K562 (cell line): Measurements from ENCODE around the gene PRODH. TPM values are rescaled to one million over a fixed set of nuclear protein-coding genes. Genes with fewer than 3 reads are reported as not detected.

Experiments
- CBFB ChIP-seq: sonication (generic); formaldehyde crosslinking; IDR thresholded peaks from 2 replicates; pipeline ENCODE4 v1.4.0; 2020; ENCODE audit warnings: mild to moderate bottlenecking, missing genetic modification reagents
- E2F6 ChIP-seq, 2 experiments: IDR thresholded peaks; 2 replicates each; pipeline ENCODE4 v1.6.1; 2011; ENCODE audit warnings: borderline replicate concordance in 1 of 2, control low read depth in 1 of 2, low read depth in 1 of 2, low read length in 1 of 2, mild to moderate bottlenecking in 1 of 2, mixed read lengths in 1 of 2, moderate library complexity in 1 of 2; ENCODE audit not compliant: insufficient read depth in 1 of 2, insufficient read length in 1 of 2, poor library complexity in 1 of 2, severe bottlenecking in 1 of 2; ENCODE audit errors: extremely low read depth in 1 of 2
- GABPB2 ChIP-seq: fragments of 250-450 bp; sonication (Bioruptor Pico); conservative IDR thresholded peaks from 2 replicates; pipeline ENCODE4 v1.5.1; 2021; ENCODE audit warnings: mild to moderate bottlenecking
- HDGF ChIP-seq: fragments of 450-650 bp; IDR thresholded peaks from 2 replicates; pipeline ENCODE4 v1.6.1; 2016
- HNRNPK ChIP-seq: fragments of 200-400 bp; formaldehyde crosslinking; IDR thresholded peaks from one replicate; pipeline ENCODE4 v1.6.1; 2018; ENCODE audit warnings: mild to moderate bottlenecking, low read depth, low read length; ENCODE audit not compliant: poor library complexity, severe bottlenecking
- IRF9 ChIP-seq: fragments of 450-650 bp; IDR thresholded peaks from 2 replicates; pipeline ENCODE4 v1.6.1; 2016; ENCODE audit warnings: missing biosample characterization, missing genetic modification characterization
- KDM5B ChIP-seq: fragments of 200-600 bp; sonication (generic); IDR thresholded peaks from 2 replicates; pipeline ENCODE4 v1.6.1; 2012; ENCODE audit warnings: low read depth, mild to moderate bottlenecking, moderate library complexity, low read length, control low read depth, inconsistent platforms; ENCODE audit not compliant: insufficient replicate concordance
- KLF10 ChIP-seq: fragments of 250-450 bp; sonication (Bioruptor Pico); IDR thresholded peaks from 2 replicates; pipeline ENCODE4 v1.6.1; 2021; ENCODE audit warnings: matching md5 sums
- MCM5 ChIP-seq: fragments of 450-650 bp; IDR thresholded peaks from 2 replicates; pipeline ENCODE4 v1.6.1; 2016; ENCODE audit warnings: low read depth
- NFATC3 ChIP-seq: fragments of 450-650 bp; IDR thresholded peaks from 2 replicates; pipeline ENCODE4 v1.6.1; 2017; ENCODE audit warnings: mild to moderate bottlenecking
- RBM14 ChIP-seq: fragments of 200-400 bp; formaldehyde crosslinking; IDR thresholded peaks from 2 replicates; pipeline ENCODE4 v1.6.1; 2018; ENCODE audit warnings: low read depth, mild to moderate bottlenecking, low read length, moderate library complexity, borderline replicate concordance; ENCODE audit not compliant: insufficient read depth
- RFX1 ChIP-seq: fragments of 450-650 bp; IDR thresholded peaks from 2 replicates; pipeline ENCODE4 v1.6.1; 2016; ENCODE audit warnings: mild to moderate bottlenecking, moderate library complexity
- SAFB ChIP-seq: fragments of 200-400 bp; formaldehyde crosslinking; IDR thresholded peaks from 2 replicates; pipeline ENCODE4 v1.6.1; 2017; ENCODE audit warnings: low read depth, low read length, borderline replicate concordance
- SP2 ChIP-seq: IDR thresholded peaks from 2 replicates; pipeline ENCODE4 v1.6.1; 2011; ENCODE audit warnings: mild to moderate bottlenecking, low read depth, low read length, moderate library complexity; ENCODE audit not compliant: poor library complexity, severe bottlenecking; ENCODE audit errors: extremely low read depth
- STAT5A ChIP-seq: IDR thresholded peaks from 2 replicates; pipeline ENCODE4 v1.6.1; 2012; ENCODE audit warnings: low read length, inconsistent platforms, borderline replicate concordance
- STAT6 ChIP-seq: sonication (generic); formaldehyde crosslinking; IDR thresholded peaks from 2 replicates; pipeline ENCODE4 v1.8.1; 2023; ENCODE audit warnings: mild to moderate bottlenecking, missing genetic modification reagents
- THRA ChIP-seq: fragments of 450-650 bp; IDR thresholded peaks from 2 replicates; pipeline ENCODE4 v1.6.1; 2017; ENCODE audit warnings: mild to moderate bottlenecking, moderate library complexity
- ZC3H4 ChIP-seq: sonication (generic); formaldehyde crosslinking; IDR thresholded peaks from 2 replicates; pipeline ENCODE4 v1.9.0; 2021; ENCODE audit warnings: missing genetic modification reagents, borderline replicate concordance
- ZC3H8 ChIP-seq: fragments of 450-650 bp; IDR thresholded peaks from 2 replicates; pipeline ENCODE4 v1.6.1; 2017
- ZNF133 ChIP-seq: fragments of 250-450 bp; sonication (Bioruptor Pico); IDR thresholded peaks from 2 replicates; pipeline ENCODE4 v1.4.0; 2020; ENCODE audit warnings: mild to moderate bottlenecking
- ZNF217 ChIP-seq: sonication (generic); formaldehyde crosslinking; IDR thresholded peaks from 2 replicates; pipeline ENCODE4 v1.8.0; 2022; ENCODE audit warnings: mild to moderate bottlenecking, missing genetic modification reagents
- ZNF311 ChIP-seq: fragments of 250-450 bp; sonication (Bioruptor Pico); IDR thresholded peaks from 2 replicates; pipeline ENCODE4 v1.4.0; 2020; ENCODE audit warnings: mild to moderate bottlenecking, moderate library complexity
- ZNF699 ChIP-seq: fragments of 250-450 bp; sonication (Bioruptor Pico); IDR thresholded peaks from 2 replicates; pipeline ENCODE4 v1.8.0; 2021; ENCODE audit warnings: mild to moderate bottlenecking, moderate library complexity; ENCODE audit not compliant: insufficient replicate concordance
- polyA plus RNA-seq, 8 experiments: library from polyadenylated mRNA; depleted of rRNA in 4 of 8; stranded (reverse) in 5 of 8; unstranded in 3 of 8; fragments of >200 nt; fragmentation: Nextera tagmentation in 2 of 8; fragmentation: Illumina TruSeq in 1 of 8; extraction: Ambion mirVana in 2 of 8; extraction: Trizol in 1 of 8; gene quantifications; 2 replicates each; pipeline versions ENCODE4 v1.2.1 to v1.2.3, GENCODE V29; 2011 to 2014; ENCODE audit warnings: inconsistent platforms in 1 of 8, missing spikeins in 1 of 8
- total RNA-seq, 7 experiments: library from RNA; depleted of rRNA in 6 of 7; stranded (reverse); fragments of >200 nt in 6 of 7; fragmentation: Illumina TruSeq in 2 of 7; extraction: Trizol in 2 of 7; gene quantifications; 2 replicates each; pipeline versions ENCODE4 v1.2.1 to v1.2.3, GENCODE V29; 2011 to 2021; ENCODE audit warnings: low replicate concordance in 1 of 7

PRODH gene
- total and polyA plus RNA-seq, 9 of the 15 experiments (the other 6 are each of a cell fraction or from before 2014, with no cell fraction given), result 0.07 to 0.11 TPM; not detected in 7

- TF ChIP-seq RBM14 (no peak), ZNF217 (CRISPR knock-in tag) (peak; percentile 22; the same call in 1 of the 2 replicates), KLF10 (no peak), KDM5B (no peak), ZC3H8 (no peak), HNRNPK (no peak), NFATC3 (no peak), THRA (no peak), RFX1 (no peak), MCM5 (no peak), SAFB (peak; percentile 75; the same call in 1 of the 2 replicates), ZC3H4 (CRISPR knock-in tag) (no peak; the same call in none of the 2 replicates), CBFB (CRISPR knock-in tag) (peak; percentile 87), ZNF699 (CRISPR knock-in tag) (no peak), ZNF133 (CRISPR knock-in tag) (no peak), E2F6 (IDR thresholded peaks at IDR 0.05; ENCODE audit: borderline replicate concordance in 1 of 2, extremely low read depth in 1 of 2, insufficient read depth in 1 of 2, insufficient read length in 1 of 2, low read depth in 1 of 2, low read length in 1 of 2, poor library complexity in 1 of 2, severe bottlenecking in 1 of 2) (no peak), GABPB2 (CRISPR knock-in tag) (no peak), HDGF (no peak), STAT5A (no peak), SP2 (no peak), IRF9 (tag) (no peak), ZNF311 (no peak), STAT6 (CRISPR knock-in tag) (peak; percentile 54; the same call in 1 of the 2 replicates)
Measured at GRCh38 chr22:18968011-18968749, 32.1 kb upstream of the PRODH start (continued).
